Stimulated activated naive CD8-positive, alpha-beta T cell treated with anti-CD3 and anti-CD28 coated beads, Interleukin-15, Interleukin-2, amounts not matched to agents 100 U/mL and 50 U/mL, for 24 hours (primary cell): ENCODE measurements around the gene MT1F.

ENCODE experiments used
- ATAC-seq: fragments of 150-1000 bp; cut with Tn5 transposase; one replicate; pipeline ENCODE4 v1.10.0; 2021
- DNase-seq: peaks from one replicate; pipeline ENCODE4 v3.0.0; 2021

Gene MT1F

DNA sequence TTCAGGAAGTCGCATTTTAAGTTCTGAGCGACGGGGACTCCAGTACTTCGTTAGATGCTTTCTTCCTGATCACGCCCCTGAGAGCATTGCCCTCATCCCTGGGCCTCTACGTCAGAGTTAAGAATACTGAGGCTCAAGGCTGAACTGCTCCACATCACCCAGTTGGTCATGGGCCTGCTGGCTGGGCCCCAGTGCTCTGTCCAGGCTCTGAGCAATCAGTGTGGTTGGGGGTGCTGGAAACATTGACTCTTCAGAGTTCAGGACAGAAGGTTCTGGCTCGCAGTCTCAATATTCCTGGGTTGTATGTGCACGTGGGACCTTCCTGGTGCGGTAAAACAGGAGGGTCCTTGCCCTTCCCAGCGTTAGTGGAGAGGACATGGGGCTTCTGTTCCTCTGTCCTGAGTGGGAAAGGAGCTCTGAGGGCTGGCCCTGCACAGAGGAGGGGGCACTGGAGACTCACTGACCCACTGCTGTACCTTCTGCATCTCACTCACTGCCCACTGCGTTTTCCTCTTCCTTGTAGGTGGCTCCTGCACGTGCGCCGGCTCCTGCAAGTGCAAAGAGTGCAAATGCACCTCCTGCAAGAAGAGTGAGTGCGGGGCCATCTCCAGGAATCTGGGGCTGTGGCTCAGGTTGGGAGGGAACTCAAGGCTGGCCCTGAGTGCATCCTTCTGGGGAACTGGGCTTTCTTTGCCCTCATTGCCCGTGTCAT, 31.7 kb upstream of the MT1F start:
- ATAC-seq (peak; percentile 51), DNase-seq (no peak)

DNA sequence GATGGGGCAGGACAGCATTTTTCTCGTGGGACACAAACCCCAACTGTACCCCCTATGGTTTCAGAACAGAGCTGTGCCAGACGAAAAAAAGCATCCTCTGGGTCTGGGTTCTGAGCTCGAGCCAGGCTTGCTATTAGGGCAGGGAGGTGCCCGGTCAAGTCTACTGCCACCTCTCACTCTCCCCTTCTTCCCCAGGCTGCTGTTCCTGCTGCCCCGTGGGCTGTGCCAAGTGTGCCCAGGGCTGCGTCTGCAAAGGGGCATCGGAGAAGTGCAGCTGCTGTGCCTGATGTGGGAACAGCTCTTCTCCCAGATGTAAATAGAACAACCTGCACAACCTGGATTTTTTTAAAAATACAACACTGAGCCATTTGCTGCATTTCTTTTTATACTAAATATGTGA, 31.1 kb upstream of the MT1F start:
- no peak for DNase-seq
- no peak for ATAC-seq

DNA sequence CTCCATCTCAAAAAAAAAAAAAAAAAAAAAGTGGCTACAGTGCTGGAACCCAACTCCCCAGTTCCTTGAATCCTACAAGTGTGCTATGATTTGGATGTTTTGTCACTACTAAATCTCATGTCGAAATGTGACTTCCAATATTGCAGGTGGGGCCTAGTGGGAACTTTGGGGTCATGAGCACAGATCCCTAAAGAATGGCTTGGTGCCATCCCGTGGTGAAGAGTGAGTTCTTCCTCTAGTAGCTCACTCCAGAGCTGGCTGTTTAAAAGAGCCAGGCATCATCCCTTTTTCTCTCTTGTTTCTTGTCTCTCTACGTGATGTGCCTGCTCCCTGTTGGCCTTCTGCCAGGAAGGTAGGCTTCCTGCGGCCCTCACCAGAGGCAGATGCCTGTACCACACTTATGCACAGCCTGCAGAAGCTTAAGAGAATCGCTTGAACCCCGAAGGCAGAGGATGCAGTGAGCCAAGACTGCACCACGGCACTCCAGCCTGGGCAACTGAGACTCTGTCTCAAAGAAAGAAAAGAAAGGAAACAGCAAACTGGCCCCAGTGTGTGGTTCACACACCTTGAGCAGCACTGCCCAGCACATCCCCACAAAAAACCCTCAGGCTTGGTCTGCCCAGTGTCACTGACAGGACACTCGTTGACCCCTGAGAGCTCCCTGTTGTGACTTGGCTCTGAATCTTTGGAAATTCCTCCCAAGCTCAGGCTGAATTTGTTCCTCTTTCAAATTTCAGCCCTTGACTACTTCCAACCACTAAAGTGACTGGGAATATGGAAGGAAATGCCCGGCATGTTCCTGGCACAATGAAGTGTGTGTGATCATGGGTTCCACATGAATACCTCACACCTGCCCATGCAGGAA, 29.0 kb upstream of the MT1F start:
- ATAC-seq: no peak
- DNase-seq: no peak

DNA sequence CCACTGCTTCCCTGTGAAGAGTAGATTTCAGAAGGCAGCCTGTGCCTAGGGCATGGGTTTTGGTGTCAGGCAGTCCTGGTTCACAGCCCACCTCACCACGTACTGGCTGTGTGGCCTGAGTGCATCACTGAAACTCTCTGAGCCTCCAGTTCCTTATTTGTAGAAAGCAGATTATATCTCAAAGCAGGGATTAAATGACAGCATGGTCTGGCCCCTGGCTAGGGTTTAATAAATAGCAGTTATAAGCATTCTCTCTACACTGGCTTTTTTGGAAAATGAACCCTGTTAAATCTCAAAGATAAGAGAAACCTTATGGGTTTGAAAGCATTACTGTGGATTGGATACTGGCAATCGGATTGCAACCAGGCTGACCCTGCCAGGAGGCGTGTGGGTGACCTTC, 28.2 kb upstream of the MT1F start:
- no peak for ATAC-seq
- no peak for DNase-seq

DNA sequence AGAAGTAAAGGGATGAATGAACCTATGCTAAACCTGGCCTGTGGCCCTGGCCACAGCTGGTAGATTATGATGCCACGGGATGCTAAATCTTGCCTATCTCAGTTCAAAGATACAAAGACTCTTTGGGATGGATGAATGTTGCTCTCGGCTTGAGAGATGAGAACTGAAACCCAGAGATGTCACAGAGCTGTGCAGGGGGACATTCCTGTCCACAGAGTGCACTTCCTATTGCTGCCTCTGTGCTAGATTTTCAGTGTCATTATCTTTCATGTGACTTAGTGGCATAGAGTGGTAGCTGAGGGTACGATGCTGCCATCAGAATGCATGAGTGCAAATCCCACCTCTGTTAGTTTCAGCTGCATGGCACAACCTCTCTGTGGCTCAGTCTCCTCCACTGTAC, 27.6 kb upstream of the MT1F start:
- DNase-seq (no peak), ATAC-seq (peak; percentile 29)

DNA sequence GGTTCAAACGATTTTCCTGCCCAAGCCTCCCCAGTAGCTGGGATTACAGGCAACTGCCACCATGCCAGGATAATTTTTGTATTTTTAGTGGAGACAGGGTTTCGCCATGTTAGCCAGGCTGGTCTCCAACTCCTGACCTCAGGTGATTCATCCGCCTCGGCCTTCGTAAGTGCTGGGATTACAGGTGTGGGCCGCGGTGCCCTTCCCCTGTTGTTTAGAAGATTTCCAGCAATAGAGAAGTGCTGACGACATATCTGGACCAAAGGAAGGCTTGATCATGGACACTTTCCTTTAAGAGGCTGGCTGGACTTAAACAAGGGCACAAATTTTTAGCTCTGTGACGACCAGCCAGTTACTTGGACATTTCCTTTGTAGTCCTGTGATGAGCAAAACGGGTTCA, 26.6 kb upstream of the MT1F start:
- ATAC-seq (no peak), DNase-seq (no peak)

DNA sequence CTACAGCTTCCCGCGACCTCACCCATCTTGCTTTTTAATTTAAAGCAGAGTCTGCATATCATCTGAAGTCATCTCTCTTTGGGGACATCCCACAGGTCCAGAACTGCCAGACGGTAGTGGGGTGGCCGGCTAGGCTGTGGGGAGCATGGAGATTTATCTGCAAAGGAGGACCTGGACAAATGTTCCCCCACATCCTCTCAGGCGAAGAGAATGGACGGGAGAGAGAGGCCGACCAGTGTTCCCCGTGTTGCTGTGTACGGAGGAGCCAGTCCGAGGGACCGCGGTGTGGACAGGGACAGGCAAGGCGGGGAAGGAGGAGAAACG, 26.0 kb upstream of the MT1F start:
- ATAC-seq: no peak

DNA sequence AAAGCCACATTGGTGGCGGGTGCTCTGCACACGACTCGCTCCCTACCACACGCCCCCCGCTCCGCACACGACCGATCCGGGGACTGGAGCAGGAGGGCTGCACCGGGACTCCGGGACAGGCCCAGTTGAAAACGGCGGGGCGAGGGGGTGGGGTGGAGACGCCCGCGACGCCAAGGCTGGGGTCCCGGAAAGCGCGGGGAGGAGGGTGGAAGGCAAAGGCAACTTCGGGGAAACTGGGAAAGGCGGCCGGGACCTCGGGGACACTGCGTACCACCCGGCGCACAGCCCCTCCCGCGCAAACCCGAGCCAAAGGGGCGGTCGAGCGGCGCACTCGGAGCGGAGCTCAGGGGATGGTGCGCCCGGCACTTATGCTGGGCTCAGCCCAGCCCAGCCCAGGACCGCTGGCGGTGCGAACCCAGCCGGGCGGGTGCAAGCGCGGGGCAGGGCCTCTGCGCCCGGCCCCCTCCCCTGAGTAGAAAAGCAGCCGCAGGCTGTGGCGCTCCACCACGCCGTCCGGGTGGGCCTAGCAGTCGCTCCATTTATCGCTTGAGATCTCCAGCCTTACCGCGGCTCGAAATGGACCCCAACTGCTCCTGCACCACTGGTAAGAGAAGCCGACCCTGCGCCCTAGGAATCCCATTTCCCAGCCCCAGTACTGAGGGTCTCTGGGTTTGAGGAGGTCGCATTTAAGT, 25.5 kb upstream of the MT1F start, which contains the start of gene MT1M:
Gene MT1M (plus strand): TSS at position 504 of the 692 bp plus-strand sequence. CDS start 73 bp downstream, at position 577.
- DNase-seq: no peak
- ATAC-seq: peak; percentile 28

More for the DNA sequence above, 26.0 kb upstream of the MT1F start:
- no peak for DNase-seq

DNA sequence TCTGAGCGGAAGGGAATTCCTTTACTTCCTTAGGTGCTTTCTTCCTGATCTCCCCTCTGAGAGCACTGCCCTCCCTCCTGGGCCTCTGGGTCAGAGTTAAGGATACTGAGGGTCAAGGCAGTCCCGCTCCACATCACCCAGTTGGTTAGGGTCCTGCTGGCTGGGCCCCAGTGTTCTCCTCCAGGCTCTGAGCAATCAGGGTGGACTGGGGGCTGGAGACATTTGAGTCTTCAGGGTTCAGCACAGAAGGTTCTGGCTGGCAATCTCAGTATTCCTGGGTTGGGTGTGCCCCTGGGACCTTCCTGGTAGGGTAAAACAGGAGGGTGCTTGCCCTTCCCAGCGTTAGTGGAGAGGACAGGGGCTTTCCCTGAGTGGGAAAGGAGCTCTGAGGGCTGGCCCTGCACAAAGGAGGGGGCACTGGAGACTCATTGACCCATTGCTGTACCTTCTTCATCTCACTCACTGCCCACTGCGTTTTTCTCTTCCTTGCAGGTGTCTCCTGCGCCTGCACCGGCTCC, 24.9 kb upstream of the MT1F start:
- ATAC-seq (no peak), DNase-seq (no peak)

DNA sequence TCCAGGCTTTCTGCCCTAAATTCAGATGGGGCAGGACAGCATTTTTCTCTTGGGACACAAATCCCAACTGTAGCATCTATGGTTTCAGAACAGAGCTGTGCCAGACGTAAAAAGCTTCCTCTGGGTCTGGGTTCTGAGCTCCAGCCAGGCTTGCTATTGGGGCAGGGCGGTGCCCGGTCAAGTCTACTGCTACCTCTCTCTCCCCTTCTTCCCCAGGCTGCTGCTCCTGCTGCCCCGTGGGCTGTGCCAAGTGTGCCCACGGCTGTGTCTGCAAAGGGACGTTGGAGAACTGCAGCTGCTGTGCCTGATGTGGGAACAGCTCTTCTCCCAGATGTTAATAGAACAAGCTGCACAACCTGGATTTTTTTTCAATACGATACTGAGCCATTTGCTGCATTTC, 24.2 kb upstream of the MT1F start:
- ATAC-seq (no peak), DNase-seq (no peak)

DNA sequence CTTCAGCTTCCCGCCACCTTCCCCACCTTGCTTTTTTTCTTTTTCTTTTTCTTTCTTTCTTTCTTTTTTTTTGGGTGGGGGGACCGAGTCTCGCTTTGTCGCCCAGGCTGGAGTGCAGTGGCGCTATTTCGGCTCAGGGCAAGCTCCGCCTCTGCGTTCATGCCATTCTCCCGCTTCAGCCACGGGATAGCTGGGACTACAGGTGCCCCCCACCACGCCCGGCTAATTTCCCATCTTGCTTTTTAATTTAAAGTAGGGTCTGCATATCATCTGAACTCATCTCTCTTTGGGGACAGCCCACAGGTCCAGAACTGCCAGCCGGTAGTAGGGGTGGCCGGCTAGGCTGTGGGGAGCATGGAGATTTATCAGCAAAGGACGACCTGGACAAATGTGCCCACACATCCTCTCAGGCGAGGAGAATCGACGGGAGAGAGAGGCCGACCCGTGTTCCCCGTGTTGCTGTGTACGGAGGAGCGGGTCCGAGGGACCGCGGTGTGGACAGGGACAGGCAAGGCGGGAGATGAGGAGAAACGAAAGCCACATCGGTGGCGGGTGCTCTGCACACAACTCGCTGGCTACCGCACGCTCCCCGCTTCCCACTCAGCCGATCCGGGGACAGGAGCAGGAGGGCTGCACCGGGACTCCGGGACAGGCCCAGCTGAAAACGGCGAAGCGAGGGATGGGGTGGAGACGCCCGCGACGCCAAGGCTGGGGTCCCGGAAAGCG, 22.9 kb upstream of the MT1F start:
- no peak for ATAC-seq

DNA sequence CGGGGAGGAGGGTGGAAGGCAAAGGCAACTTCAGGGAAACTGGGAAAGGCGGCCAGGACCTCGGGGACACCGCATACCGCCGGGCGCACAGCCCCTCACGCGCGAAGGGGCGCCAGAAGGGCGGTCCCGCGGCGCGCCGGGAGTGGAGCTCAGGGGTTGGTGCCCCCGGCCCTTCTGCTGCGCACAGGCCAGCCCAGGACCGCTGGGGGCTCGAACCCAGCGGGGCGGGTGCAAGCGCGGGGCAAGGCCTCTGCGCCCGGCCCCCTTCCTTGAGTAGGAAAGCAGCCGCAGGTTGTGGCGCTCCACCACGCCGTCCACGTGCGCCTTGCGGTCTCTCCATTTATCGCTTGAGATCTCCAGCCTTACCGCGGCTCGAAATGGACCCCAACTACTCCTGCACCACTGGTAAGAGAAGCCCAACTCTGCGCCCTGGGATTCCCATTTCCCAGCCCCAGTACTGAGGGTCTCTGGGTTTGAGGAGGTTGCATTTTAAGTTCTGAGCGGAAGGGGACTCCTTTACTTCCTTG, 22.3 kb upstream of the MT1F start:
- DNase-seq (no peak), ATAC-seq (no peak)

More for the DNA sequence above, 22.9 kb upstream of the MT1F start:
- DNase-seq: no peak

DNA sequence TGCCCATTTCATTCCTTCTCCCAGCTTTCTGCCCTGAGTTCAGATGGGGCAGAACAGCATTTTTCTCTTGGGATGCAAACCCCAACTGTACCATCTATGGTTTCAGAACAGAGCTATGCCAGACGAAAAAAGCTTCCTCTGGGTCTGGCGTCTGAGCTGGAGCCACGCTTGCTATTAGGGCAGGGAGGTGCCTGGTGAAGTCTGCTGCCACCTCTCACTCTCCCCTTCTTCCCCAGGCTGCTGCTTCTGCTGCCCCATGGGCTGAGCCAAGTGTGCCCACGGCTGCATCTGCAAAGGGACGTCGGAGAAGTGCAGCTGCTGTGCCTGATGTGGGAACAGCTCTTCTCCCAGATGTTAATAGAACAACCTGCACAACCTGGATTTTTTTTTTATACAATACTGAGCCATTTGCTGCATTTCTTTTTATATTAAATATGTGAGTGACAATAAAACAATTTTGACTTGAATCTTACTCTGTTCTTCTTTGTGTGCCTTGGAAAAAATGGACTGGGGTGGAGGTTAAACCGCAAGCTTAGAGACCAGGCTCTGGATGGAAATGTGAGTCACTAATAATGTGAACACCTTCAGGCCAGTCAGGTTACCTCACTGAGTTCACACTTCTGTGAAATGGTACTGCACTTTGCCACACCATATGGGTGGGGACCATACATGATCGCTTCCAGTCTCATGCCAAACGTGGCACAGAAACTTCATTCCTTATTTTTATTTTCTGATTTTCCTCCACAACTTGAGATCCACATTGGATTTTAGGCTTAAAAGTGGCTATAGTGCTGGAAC, 20.9 kb upstream of the MT1F start:
- DNase-seq (no peak), ATAC-seq (no peak)

DNA sequence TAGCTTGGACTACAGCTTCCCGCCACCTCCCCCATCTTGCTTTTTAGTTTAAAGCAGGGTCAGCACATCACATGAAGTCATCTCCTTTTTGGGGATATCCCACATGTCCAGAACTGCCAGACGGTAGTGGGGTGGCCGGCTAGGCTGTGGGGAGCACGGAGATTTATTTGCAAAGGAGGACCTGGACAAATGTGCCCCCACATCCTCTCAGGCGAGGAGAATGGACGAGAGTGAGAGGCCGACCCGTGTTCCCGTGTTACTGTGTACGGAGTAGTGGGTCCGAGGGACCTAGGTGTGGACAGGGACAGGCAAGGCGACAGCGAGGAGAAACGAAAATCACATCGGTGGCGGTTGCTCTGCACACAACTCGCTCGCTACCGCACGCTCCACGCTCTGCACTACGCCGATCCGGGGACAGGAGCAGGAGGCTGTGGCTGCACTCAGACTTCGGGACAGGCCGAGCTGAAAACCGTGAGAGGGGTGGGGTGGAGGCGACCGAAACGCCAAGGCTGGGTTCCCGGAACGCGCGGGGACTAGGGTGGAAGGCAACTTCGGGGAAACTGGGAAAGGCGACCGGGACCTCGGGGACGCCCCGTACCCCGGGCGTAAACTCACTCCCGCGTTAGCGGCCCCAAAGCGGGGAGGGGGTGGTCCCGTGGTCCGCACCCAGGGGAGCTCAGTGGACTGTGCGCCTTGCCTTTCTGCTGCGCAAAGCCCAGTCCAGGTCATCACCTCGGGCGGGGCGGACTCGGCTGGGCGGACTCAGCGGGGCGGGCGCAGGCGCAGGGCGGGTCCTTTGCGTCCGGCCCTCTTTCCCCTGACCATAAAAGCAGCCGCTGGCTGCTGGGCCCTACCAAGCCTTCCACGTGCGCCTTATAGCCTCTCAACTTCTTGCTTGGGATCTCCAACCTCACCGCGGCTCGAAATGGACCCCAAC, 19.7 kb upstream of the MT1F start, which contains the start of gene MT1A:
Gene MT1A (plus strand): TSS at position 853 of the 937 bp plus-strand sequence. CDS start 73 bp downstream, at position 926.
- ATAC-seq (no peak), DNase-seq (peak; percentile 30)

DNA sequence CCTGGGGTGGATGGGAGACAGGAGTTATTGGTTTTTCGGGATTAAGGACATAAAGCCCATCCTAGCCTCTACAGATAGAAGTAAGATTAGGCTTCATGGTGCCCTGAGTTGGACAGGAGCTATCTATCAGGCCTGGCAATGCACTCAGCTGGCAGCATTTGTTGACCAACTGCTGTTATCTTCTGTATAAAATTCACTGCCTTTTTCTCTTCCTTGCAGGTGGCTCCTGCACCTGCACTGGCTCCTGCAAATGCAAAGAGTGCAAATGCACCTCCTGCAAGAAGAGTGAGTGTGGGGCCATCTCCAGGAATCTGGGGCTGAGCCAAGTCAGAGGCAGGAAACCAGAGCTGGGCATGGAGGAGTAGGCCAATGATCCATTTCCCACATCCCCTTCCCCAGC, 18.7 kb upstream of the MT1F start:
- DNase-seq: no peak
- ATAC-seq: no peak

DNA sequence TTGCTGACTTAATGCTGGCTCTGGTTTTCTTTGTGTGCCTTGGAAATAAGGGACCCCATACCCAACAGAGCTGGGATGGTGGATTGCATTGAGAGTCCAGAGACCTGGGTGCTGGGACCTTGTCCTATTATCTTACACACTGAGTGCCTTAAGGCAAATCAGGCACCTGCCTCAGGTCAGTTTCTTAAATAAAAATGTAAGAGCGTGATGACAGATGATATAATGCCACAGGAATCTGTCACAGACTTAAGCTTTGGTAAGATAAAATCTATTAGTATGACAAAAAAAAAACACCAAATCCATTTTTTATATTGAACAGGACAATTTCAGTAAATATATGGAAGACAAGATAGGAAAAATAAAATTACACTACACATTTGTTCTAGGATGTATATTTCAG, 17.7 kb upstream of the MT1F start:
- ATAC-seq (no peak), DNase-seq (no peak)

DNA sequence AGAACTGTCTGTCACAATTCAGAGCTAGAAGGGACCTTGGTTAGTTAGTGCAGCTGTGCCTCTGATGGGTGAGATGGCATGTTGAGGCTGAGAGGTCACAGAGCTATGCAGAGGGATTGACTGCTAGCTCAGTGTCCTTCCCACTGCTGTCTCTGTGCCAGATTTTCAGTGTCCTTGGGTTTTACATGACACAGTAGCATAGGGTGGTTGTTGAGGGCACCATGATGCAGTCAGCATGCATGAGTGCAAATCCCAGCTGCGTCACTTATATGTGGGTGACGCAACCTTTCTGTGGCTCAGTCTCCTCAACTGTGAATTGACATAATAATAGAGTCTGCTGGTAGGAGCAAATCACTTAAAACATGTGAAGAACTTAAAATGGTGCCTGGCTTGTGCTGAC, 16.6 kb upstream of the MT1F start:
- no peak for DNase-seq
- no peak for ATAC-seq

DNA sequence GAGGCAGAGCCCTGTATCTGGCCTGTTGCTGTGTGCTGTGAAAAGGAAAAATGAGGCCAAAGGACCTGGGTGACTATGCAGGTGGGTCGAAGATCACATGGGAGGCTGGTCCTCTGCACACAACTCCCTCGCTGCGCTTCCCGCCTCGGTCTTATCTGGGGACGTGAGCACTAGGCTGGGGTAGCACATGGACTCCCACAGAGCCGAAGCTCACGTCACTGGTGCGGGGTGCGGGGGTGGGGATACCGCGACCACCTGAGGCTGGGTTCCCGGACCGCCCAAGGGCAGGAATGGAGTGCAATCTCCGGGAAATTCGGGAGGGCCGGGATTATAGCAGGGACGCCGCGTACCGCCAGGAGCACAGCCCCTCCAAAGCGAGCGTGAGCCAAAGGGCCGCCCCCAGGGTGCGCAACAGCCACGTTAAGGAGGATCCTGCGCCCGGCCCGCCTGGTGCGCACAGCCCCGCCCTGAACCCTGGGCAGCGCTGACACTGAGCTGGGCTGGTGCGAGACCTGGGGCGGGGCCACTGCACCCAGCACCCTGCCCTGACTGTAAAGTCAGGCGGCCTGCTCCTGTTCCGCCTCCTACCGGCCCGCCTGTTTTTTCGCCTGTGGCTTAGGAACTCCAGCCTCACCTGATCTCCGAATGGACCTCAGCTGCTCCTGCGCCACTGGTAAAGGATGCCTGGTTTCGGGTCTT, 14.5 kb upstream of the MT1F start:
- DNase-seq (peak; percentile 81), ATAC-seq (peak; percentile 100)

DNA sequence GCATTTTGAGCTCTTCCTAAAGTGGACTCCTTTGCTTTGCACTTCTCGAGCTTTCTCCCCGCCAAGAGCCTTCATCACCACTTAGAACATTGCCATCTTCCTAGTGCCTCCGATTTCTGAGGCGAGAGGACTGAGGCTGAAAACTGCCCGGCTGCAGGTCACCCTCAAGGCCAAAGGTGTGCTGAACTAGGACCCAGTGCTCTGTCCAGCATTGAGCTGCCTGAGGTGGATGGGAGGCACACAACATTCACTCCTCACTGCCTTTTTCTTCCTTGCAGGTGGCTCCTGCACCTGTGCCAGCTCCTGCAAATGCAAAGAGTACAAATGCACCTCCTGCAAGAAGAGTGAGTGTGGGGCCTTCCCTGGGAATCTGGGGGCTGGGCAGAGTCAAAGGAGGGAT, 13.9 kb upstream of the MT1F start:
- ATAC-seq (no peak), DNase-seq (no peak)
